ENCODE data around the gene STAT4.
A peak's percentile ranks its signal among the peaks of the same experiment; 100 is the strongest.

The STAT4 gene

GRCh38 chr2:191115391-191115790 lies 35.4 kb downstream of the STAT4 start:
- Histone ChIP-seq H3K23ac (ENCODE audit: low read length in 2 of 2) (no peak overlapping the region), H2BK12ac (ENCODE audit: low read length in 2 of 2) (no peak overlapping the region), H3K4me2 (ENCODE audit: low read length, poor library complexity, severe bottlenecking) (no peak overlapping the region), H2BK5ac (ENCODE audit: low read depth, low read length, poor library complexity, severe bottlenecking) (no peak overlapping the region), H3K18ac (ENCODE audit: low read depth in 1 of 2, low read length in 2 of 2) (no peak overlapping the region), H3K27me3 (ENCODE audit: control insufficient read depth in 1 of 2, insufficient read depth in 1 of 2, low read length in 2 of 2) (no peaks in the 10 kb centered on the region), H2AFZ (ENCODE audit: low read depth, low read length) (no peak overlapping the region), H3K9me3 (ENCODE audit: control insufficient read depth, low read length) (no peaks in the 10 kb centered on the region), H3K36me3 (ENCODE audit: control insufficient read depth in 1 of 2, insufficient read depth in 2 of 2, low read depth in 1 of 2, low read length in 2 of 2) (no peaks in the 10 kb centered on the region), H3K4ac (ENCODE audit: low read depth in 1 of 2, low read length in 2 of 2) (no peak overlapping the region), H3K9ac (ENCODE audit: low read length) (no peak overlapping the region), H4K8ac (ENCODE audit: low read length) (no peak overlapping the region), H3K14ac (ENCODE audit: low read length in 2 of 2) (no peak overlapping the region), H2BK15ac (ENCODE audit: low read depth, poor library complexity, severe bottlenecking) (no peak overlapping the region), H4K91ac (ENCODE audit: low read length) (no peak overlapping the region), H3K79me1 (replicated peaks; ENCODE audit: low read length, poor library complexity, severe bottlenecking) (no peaks in the 10 kb centered on the region), H3K4me3 (ENCODE audit: insufficient read depth in 1 of 2, low read depth in 1 of 2, low read length in 2 of 2) (no peak overlapping the region), H3K27ac (ENCODE audit: low read length, poor library complexity, severe bottlenecking) (no peak overlapping the region), H2BK120ac (ENCODE audit: low read depth, low read length) (no peak overlapping the region), H2AK5ac (ENCODE audit: low read length, severe bottlenecking) (no peak overlapping the region), H3K4me1 (ENCODE audit: control insufficient read depth, insufficient read depth, low read depth, low read length) (no peaks in the 10 kb centered on the region)
- DNase-seq, result no peak
- WGBS, result 86% methylated on average over 3 of the region's 3 CpGs

- no peaks in the 10 kb centered on the region for H3K4me1 ChIP-seq (ENCODE audit: control insufficient read depth, insufficient read depth, low read depth, low read length)
- H4K91ac ChIP-seq (ENCODE audit: low read length), result no peak overlapping the region
- no peak overlapping the region for H3K4me3 ChIP-seq (ENCODE audit: insufficient read depth in 1 of 2, low read depth in 1 of 2, low read length in 2 of 2)
- H3K9ac ChIP-seq (ENCODE audit: low read length), result no peak overlapping the region
- H3K4me2 ChIP-seq (ENCODE audit: low read length, poor library complexity, severe bottlenecking), result no peak overlapping the region
- H3K18ac ChIP-seq (ENCODE audit: low read depth in 1 of 2, low read length in 2 of 2), result no peak overlapping the region
- H3K14ac ChIP-seq (ENCODE audit: low read length in 2 of 2), result no peak overlapping the region
- H2AK5ac ChIP-seq (ENCODE audit: low read length, severe bottlenecking), result no peak overlapping the region
- DNase-seq, result peak; percentile 10
- H3K36me3 ChIP-seq (ENCODE audit: control insufficient read depth in 1 of 2, insufficient read depth in 2 of 2, low read depth in 1 of 2, low read length in 2 of 2), result no peaks in the 10 kb centered on the region
- no peak overlapping the region for H2BK12ac ChIP-seq (ENCODE audit: low read length in 2 of 2)
- no peaks in the 10 kb centered on the region for H3K9me3 ChIP-seq (ENCODE audit: control insufficient read depth, low read length)
- no peaks in the 10 kb centered on the region for H3K79me1 ChIP-seq (replicated peaks; ENCODE audit: low read length, poor library complexity, severe bottlenecking)
- H3K23ac ChIP-seq (ENCODE audit: low read length in 2 of 2), result no peak overlapping the region
- H2BK120ac ChIP-seq (ENCODE audit: low read depth, low read length), result no peak overlapping the region
- no peak overlapping the region for H3K4ac ChIP-seq (ENCODE audit: low read depth in 1 of 2, low read length in 2 of 2)
- no peak overlapping the region for H2AFZ ChIP-seq (ENCODE audit: low read depth, low read length)
- no peak overlapping the region for H3K27ac ChIP-seq (ENCODE audit: low read length, poor library complexity, severe bottlenecking)
- no peaks in the 10 kb centered on the region for H3K27me3 ChIP-seq (ENCODE audit: control insufficient read depth in 1 of 2, insufficient read depth in 1 of 2, low read length in 2 of 2)
- H4K8ac ChIP-seq (ENCODE audit: low read length), result no peak overlapping the region
- no peak overlapping the region for H2BK15ac ChIP-seq (ENCODE audit: low read depth, poor library complexity, severe bottlenecking)
- H2BK5ac ChIP-seq (ENCODE audit: low read depth, low read length, poor library complexity, severe bottlenecking), result no peak overlapping the region
- 57% methylated on average over 6 of the region's 6 CpGs for WGBS
Observed at GRCh38 chr2:191114403-191114886, 36.3 kb downstream of the STAT4 start.

GRCh38 chr2:191113761-191114160 lies 37.0 kb downstream of the STAT4 start:
- H3K79me1 ChIP-seq (replicated peaks; ENCODE audit: low read length, poor library complexity, severe bottlenecking), result no peaks in the 10 kb centered on the region
- WGBS, result no CpG with 5 or more reads among the region's 1 CpG

GRCh38 chr2:191112448-191112901 lies 38.3 kb downstream of the STAT4 start:
- Histone ChIP-seq H3K4me1 (ENCODE audit: control insufficient read depth, insufficient read depth, low read depth, low read length) (no peaks in the 10 kb centered on the region), H3K27ac (ENCODE audit: low read length, poor library complexity, severe bottlenecking) (no peak overlapping the region), H3K23ac (ENCODE audit: low read length in 2 of 2) (no peak overlapping the region), H3K4me3 (ENCODE audit: insufficient read depth in 1 of 2, low read depth in 1 of 2, low read length in 2 of 2) (no peak overlapping the region), H3K9ac (ENCODE audit: low read length) (no peak overlapping the region), H3K79me1 (replicated peaks; ENCODE audit: low read length, poor library complexity, severe bottlenecking) (no peaks in the 10 kb centered on the region), H3K18ac (ENCODE audit: low read depth in 1 of 2, low read length in 2 of 2) (no peak overlapping the region), H3K4me2 (ENCODE audit: low read length, poor library complexity, severe bottlenecking) (no peak overlapping the region), H3K14ac (ENCODE audit: low read length in 2 of 2) (no peak overlapping the region), H2AK5ac (ENCODE audit: low read length, severe bottlenecking) (no peak overlapping the region), H3K4ac (ENCODE audit: low read depth in 1 of 2, low read length in 2 of 2) (no peak overlapping the region), H2BK15ac (ENCODE audit: low read depth, poor library complexity, severe bottlenecking) (no peak overlapping the region), H2BK12ac (ENCODE audit: low read length in 2 of 2) (no peak overlapping the region), H4K91ac (ENCODE audit: low read length) (no peak overlapping the region), H2BK5ac (ENCODE audit: low read depth, low read length, poor library complexity, severe bottlenecking) (no peak overlapping the region), H4K8ac (ENCODE audit: low read length) (no peak overlapping the region), H3K27me3 (ENCODE audit: control insufficient read depth in 1 of 2, insufficient read depth in 1 of 2, low read length in 2 of 2) (no peaks in the 10 kb centered on the region), H2BK120ac (ENCODE audit: low read depth, low read length) (no peak overlapping the region), H3K9me3 (ENCODE audit: control insufficient read depth, low read length) (no peaks in the 10 kb centered on the region), H2AFZ (ENCODE audit: low read depth, low read length) (no peak overlapping the region), H3K36me3 (ENCODE audit: control insufficient read depth in 1 of 2, insufficient read depth in 2 of 2, low read depth in 1 of 2, low read length in 2 of 2) (no peaks in the 10 kb centered on the region)
- DNase-seq, result no peak
- 91% methylated on average over 4 of the region's 4 CpGs for WGBS

More at GRCh38 chr2:191113761-191114160, 37.0 kb downstream of the STAT4 start:
- no peak overlapping the region for H2BK15ac ChIP-seq (ENCODE audit: low read depth, poor library complexity, severe bottlenecking)
- no peak overlapping the region for H3K9ac ChIP-seq (ENCODE audit: low read length)
- no peaks in the 10 kb centered on the region for H3K9me3 ChIP-seq (ENCODE audit: control insufficient read depth, low read length)
- H3K27me3 ChIP-seq (ENCODE audit: control insufficient read depth in 1 of 2, insufficient read depth in 1 of 2, low read length in 2 of 2), result no peaks in the 10 kb centered on the region
- no peak overlapping the region for H2AK5ac ChIP-seq (ENCODE audit: low read length, severe bottlenecking)
- H3K4me3 ChIP-seq (ENCODE audit: insufficient read depth in 1 of 2, low read depth in 1 of 2, low read length in 2 of 2), result no peak overlapping the region
- H2BK12ac ChIP-seq (ENCODE audit: low read length in 2 of 2), result no peak overlapping the region
- H3K4ac ChIP-seq (ENCODE audit: low read depth in 1 of 2, low read length in 2 of 2), result no peak overlapping the region
- no peaks in the 10 kb centered on the region for H3K4me1 ChIP-seq (ENCODE audit: control insufficient read depth, insufficient read depth, low read depth, low read length)
- no peak overlapping the region for H4K91ac ChIP-seq (ENCODE audit: low read length)
- H3K27ac ChIP-seq (ENCODE audit: low read length, poor library complexity, severe bottlenecking), result no peak overlapping the region
- H2BK5ac ChIP-seq (ENCODE audit: low read depth, low read length, poor library complexity, severe bottlenecking), result no peak overlapping the region
- H4K8ac ChIP-seq (ENCODE audit: low read length), result no peak overlapping the region
- no peak overlapping the region for H2AFZ ChIP-seq (ENCODE audit: low read depth, low read length)
- no peak overlapping the region for H3K14ac ChIP-seq (ENCODE audit: low read length in 2 of 2)
- no peak overlapping the region for H3K23ac ChIP-seq (ENCODE audit: low read length in 2 of 2)
- no peak overlapping the region for H2BK120ac ChIP-seq (ENCODE audit: low read depth, low read length)
- no peak overlapping the region for H3K18ac ChIP-seq (ENCODE audit: low read depth in 1 of 2, low read length in 2 of 2)
- H3K36me3 ChIP-seq (ENCODE audit: control insufficient read depth in 1 of 2, insufficient read depth in 2 of 2, low read depth in 1 of 2, low read length in 2 of 2), result no peaks in the 10 kb centered on the region
- DNase-seq, result no peak
- H3K4me2 ChIP-seq (ENCODE audit: low read length, poor library complexity, severe bottlenecking), result no peak overlapping the region

Data from mesenchymal stem cell (in vitro differentiated cells and primary cell).